Stimulated activated CD8-positive, alpha-beta memory T cell treated with anti-CD3 and anti-CD28 coated beads, Interleukin-12 subunit alpha, Interleukin-12 subunit beta, amount 100 ng/mL, for 1 hour (primary cell): ENCODE data around the gene DMXL2.

Source experiments
- DNase-seq: peaks from one replicate; pipeline ENCODE4 v3.0.0-alpha.2; 2020; ENCODE audit warnings: low read depth

The DMXL2 gene

DNA sequence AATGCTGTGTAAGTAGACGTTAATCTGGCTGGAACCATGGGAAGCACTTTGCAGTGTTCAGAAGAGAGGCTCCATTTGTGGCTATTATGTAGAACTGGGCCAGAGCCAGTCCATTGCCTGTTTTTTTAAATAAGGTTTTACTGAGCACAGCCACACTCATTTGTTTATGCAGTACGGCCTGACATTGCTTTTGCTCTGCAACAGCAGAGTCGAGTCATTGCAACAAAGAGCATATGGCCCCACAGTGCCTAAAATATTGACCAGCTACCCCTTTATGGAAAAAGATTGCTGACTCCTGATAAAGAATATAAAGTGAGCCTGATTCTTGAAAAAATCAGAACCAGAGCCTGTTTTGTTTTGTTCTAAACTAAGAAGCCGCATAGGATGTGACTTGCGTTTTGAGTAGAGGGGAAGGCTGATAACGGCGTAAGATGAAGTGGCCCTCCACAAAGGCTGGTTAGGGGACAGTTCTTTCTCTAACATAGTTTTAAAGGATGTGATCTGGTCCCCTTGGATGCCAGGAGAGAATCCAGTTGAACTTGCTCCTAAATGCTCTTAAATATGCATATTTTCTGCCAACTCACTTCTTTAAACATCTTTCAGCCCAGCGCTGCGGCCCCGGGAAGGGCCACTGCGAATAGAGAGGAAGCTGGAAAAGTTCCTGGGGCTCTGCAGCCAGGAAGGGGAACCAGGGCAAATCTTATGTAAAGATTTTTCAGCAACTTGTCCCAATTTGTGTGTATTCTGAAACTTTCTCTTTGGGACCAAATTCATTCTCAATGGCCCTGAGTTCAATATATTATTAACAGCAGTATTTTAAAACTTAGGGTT lies 216.7 kb downstream of the DMXL2 start:
- DNase-seq = no peak

DNA sequence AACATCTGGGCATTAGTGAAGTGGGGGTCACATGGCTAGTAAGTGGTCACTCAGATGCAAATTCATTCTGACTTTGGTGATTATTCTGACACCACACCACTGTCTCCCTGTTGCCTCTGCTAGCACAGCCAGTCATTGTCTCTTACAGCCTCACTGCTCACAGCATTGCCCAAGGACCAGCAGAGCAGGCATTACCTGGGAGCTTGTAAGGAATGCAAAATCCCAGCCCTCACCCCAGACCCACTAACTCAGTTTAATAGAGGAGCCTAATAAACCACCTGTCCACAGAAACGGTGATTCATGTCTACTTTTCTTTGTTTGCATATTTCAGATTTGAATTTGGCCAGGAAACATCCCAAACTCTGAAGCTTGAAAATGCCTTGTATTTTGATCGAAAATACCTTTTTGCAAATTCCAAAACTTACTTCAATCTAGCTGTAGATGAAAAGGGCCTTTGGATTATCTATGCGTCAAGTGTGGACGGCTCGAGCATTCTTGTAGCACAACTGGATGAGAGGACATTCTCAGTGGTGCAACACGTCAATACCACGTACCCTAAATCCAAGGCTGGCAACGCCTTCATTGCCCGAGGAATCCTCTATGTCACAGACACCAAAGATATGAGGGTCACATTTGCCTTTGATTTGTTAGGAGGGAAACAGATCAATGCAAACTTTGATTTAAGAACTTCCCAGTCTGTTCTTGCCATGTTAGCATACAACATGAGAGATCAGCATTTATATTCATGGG lies 218.4 kb downstream of the DMXL2 start:
- DNase-seq = no peak

DNA sequence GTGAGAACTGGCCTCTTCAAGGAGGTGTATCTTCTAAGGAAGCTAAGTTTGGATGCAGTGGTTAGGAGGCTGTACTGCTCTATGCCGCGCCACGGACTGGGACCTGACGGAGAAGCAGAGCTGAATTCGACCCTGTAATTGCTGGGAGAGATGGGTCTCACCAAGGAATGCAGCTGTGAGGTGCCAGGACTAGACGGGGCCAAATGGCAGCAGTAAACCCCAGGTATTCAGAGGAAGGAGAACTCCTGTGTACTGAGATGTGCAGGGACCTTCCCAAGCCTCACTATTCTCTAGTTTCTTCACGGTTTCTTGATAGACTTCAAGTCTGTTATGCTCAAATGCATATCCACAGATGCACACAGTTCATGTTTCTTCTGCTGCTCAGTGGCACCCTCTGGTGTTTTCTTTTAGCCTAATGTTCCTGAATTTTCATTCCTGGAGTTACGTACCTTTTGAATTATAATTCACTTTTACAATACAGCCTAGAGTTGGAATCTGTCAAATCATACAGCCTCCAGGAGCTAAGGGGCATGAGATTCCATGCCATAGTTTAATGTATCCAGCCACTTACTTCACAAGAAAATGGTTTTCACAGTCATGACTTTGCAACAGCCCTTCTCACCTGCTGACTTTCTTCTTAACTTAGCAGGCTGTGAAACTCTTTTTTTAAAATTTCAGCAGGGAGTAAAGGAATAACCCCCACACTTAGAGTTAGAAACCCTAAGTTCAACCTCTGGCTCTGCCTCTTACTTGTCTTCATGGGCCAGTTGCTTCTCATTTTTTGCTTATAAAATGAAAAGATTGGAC lies 219.3 kb downstream of the DMXL2 start:
- no peak for DNase-seq

DNA sequence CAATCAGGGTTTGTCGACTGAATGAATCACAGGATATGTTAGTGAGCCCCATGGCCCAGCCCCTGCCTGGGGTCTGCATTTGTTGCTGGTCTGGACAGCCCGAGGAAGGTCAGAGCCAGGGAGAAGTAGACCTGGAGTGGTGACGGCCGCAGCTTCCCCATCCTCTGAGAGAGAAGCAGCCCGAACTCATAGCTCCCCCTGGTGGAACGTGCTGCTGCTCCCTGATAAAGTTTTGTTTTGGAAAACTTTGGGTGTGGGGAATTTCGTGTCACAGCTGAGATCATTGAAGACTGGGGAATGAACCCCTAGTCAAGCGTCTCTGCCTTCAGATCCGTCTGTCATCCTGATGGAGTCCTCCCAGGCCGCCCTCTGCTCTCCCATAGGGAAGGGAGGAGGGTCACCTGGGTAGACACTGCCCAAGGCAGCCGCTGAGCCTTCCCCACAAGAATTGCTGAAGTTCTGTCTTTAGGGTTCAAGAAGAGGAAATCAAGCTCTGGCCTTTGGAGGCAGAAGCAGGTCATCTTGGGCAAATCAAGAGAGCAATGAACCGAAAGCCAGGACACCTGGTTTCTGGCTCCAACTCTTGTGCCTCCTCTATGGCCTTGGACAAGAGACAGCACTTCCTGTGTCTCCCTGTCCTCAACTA lies 220.6 kb downstream of the DMXL2 start:
- no peak for DNase-seq

DNA sequence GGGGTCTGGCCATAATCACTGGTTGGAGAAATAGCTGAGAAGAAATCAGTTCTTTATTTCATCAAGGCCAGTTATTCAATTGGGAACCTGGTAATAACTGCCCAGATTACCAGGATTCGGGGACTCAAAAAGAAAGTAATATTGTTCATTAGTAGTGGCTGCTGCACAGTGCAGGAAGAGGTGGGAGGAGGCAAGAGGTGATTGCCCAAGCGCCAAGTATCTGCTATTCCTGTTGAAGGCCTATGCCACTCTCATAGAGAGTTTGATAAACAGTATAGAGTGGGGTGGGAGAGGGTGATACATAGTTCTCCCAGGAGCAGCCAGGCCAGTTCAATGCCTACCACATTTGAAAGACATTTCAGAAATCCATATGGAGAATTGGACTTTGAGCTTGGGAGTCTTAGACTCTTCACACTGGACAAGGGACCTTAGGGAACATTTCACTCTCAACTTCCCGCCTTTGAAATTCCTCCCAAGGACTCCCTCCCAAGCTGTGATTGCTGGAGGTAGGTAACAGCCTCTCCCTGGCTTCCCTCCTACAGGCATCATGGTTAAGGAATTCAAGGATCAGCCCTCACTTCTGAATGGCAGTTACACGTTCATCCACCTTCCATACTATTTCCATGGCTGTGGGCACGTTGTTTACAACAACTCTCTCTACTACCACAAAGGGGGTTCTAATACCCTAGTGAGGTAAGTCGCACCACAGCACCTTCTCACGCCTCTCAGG lies 221.4 kb downstream of the DMXL2 start:
- DNase-seq = no peak

DNA sequence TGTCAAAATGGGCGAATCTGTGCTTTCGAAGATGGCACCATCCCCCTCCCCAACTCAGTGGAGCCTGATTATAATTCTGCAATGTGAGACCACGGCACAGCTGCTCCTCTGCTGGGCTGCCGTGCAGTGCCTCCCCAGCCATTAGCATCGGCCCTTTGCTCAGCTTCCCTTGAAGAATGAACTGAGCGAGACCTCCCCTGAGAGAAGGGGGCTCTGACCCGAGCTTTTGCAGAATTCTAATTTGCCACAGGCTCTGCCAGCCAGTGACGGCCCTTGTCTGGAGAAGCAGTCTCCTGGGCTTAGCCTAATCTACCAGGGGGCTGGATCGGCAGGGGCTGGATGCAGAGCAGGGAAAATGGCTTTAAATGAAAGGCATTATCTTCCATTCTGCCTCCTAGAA lies 223.9 kb downstream of the DMXL2 start:
- DNase-seq = no peak
